ENCODE measurements around the gene TRIM2.
"Not testable (repeated sequence)": the region's sequence is repeated elsewhere in the genome, so short reads cannot be mapped to it uniquely, and the experiment has no call there.

The TRIM2 gene

DNA sequence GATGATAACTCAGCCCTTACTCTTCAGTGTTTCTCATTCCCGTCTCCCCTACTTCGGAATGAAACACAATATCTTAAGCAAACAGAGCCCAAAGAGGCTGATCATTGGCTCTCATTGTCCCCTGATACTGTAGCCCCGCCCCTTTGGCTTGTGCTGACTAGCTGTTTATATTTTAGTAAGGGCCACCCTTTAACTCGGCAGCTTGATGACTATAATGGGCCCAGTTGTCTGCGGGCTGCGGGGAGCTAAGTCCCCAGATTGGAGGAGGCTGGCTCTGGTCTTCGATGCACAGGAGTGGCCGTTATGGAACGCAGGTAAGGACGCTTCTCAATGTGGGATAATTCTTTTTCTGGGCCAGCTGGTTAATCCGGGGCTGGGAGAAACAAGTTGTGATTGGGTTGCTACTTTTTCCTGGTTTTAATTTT is at the start of gene TRIM2:
TSS of gene TRIM2 (plus strand) at position 197 of the 425 bp plus-strand sequence. CDS start at position 285, 88 bp downstream.
- H3K4me3 ChIP-seq (ENCODE audit: low read depth, low read length), result peak within 1 kb of the TSS; percentile 24

DNA sequence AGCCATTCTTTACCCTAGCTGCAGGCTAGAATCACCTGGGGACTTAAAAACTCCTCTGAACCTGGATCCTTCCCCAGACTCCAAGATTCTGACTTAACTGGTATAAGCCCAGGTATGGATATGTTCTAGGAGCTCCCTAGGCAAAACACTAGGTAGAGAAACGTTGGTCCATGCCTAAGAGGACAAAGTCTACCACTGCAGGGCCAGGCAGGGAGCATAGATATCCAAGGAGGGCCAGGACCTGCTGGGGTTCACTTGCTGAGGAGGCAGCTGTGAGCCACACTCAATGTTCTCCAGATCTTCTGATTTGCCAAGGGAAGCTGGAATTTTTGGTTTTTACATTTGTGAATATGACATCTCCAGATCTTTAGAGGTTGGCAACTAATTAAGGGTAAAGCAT is 48.6 kb upstream of the TRIM2 start:
- H3K4me3 ChIP-seq (ENCODE audit: low read depth, low read length), result no peak overlapping the region

DNA sequence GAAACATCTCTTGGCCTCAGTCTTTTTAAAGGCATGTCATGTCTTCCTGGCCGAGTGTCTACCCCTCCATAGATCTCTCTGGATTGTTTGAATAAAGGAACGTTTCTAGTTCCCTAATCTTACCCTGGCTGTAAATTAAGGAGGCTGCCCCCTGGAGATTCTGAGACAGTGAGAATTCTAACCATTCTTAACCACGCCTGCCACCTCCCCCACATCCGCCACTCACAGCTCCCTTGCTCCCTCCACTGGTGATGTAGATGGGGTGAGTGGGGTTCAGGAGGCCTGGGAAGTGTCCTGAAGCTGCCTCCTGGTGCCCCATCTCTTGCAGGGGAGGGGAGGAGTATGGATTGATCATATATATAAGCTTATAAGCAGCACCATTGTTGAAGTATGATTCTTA is 48.0 kb upstream of the TRIM2 start:
- no peak overlapping the region for H3K4me3 ChIP-seq (ENCODE audit: low read depth, low read length)

DNA sequence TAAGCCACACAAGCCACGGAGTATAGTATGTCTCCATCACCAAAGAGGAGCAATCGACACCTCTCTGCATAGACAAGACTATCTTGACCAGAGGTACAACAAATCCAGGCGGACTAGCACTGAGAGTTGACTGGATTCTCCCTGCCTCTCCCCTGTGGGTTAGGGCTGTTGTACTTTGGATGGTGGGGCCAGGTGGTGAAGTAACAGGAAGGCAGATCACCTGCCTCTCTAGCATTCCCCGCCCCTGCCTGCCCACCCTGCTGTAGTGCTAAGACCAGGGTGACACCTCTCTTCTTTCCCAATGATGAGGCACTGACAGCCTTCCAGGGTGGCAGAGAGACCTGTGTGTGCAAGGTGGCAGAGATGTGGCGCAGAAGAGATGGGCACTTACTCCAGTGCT is 47.5 kb upstream of the TRIM2 start:
- H3K4me3 ChIP-seq (ENCODE audit: low read depth, low read length), result no peak overlapping the region

DNA sequence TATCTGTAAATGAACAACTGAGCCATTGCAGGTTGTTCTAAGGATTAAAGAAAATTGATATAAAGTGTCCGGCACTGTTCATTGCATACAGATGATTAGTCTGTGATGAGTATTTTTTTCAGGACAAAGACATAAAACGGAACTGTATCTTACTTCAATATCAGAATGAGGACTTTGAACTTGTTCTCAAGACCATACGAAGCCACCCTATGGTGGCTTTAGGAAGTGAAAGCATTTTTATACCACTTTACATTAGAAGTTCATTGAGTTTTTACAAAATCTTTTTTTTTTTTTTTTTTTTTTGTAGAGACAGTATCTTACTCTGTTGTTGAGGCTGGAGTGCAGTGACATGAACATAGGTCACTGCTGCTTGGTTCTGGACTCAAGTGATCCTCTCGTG is 45.2 kb upstream of the TRIM2 start:
- H3K4me3 ChIP-seq (ENCODE audit: low read depth, low read length), result no peak overlapping the region

DNA sequence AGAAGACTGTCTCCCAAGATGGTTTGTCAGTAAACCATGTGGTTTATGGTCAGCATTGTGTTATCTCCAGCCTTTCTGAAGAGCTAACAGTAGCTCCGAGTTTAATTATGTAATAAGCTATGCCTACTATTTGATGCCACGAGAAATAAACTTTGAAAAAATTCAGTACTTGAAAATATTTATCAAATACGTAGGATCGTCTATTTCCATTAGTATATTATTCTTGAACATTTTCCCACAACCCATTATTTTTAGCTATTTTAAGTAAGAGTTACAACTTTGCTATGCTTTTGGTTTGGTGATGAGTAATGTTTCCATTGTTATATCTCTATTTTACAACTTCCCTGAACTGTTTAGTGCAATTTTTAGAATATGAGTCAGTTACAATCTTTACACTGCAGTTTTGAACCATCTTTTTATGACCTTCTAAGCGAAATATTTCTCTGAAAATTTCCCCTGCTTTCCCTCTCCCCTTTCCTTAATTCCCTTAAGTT is 44.5 kb upstream of the TRIM2 start:
- H3K4me3 ChIP-seq (ENCODE audit: low read depth, low read length), result no peak overlapping the region

DNA sequence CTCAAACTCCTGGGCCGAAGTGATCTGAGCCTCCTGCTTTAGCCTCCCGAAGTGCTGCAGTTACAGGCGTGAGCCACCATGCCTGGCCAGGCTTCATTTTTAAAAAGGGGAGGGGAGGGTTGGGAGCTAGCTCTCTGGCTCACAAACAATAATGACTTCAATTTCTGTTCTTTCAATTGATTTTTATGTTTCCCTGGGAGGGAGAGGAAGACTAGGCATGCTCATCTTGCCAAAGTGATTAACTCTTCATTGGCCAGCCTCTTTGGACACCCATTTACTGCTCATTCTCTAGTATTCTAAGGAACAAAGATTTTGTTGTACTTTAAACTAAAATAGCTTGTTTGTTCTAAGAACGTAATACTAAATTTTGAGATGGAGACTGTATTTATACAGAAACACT is 43.4 kb upstream of the TRIM2 start:
- H3K4me3 ChIP-seq (ENCODE audit: low read depth, low read length), result no peak overlapping the region

DNA sequence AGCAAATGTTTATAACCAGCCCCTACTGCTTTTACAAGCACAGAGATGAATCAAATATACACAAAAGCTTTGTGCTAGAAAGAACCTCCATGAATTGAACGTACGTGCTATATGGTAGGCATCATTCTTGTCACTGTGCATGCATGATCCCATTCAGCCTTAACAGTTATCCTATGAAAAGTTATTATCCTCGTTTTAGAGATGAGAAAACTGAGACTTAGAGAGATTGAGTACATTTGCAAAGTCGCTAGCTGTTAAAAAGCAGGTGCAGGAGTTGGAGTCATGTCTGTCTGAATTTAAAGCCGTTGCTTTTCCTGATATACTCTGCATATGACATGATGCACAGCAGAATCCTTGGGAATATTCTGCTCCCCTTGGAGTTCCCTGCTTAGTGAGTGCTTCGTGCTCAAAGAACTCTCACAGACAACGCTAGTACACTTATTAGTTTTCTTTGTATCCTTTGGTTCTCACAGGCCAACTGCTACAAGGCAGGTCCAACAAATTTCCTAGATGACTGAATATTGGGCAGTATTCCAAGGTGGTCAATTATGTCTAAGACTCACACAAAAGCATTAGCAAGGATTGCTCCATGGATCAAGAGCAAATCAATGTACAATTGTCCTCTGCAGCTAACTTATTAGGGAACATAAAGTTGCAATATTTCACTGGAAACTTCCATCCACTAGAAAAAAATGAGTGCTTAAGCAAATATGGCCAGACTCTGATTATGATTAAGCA is 42.8 kb upstream of the TRIM2 start:
- H3K4me3 ChIP-seq (ENCODE audit: low read depth, low read length), result no peak overlapping the region

DNA sequence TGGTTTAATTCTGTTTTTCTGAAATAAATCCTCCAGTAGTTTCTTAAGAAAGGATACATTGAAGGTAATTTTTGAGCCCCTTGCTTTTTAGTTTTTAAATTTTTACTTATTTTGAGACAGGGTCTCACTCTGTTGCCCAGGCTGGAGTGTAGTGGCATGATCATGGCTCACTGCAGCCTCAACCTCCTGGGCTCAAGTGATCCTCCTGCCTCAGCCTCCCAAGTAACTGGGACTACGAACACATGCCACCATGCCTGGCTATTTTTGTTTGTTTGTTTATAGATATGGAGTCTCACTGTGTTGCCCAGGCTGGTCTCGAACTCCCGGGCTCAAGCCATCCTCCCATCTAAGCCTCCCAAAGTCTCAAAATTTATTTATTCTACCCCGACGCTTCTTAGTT is 39.0 kb upstream of the TRIM2 start:
- H3K4me3 ChIP-seq (ENCODE audit: low read depth, low read length), result not testable (repeated sequence)

DNA sequence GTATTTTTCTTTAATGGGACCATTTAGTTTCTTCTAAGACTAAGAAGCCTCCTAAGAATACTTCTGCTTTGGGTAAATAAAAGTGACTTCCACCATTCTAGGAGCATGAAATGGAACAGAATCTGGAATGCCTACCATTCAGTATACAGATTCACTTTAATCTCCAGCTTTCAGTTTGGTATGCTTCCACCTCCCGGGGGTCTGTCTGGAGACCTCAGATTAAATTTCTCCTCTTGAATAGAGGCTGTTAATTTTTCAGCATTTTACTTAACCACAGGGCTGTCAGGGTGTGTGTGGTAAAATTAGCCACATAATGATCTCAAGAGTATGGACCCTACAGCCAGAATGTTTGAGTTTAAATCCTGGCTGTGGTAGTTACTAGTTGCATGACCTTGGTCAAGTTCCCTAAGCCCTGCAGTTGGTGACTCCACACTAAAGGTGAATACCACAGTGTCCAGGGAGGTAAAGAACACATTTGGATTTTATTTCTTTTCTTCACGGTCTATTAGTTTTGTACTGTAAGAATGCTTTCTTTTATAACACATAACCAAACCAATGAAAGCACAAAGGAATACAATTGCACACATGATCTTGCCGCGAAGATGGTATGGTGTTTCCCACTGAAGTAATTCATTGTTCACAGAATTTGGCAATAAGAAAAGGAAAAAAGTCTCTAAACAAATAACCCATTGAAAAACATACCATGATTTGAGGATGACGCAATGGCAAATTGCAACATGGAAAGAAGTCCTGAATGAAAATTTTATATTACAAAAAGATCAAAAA is 37.3 kb upstream of the TRIM2 start:
- H3K4me3 ChIP-seq (ENCODE audit: low read depth, low read length), result no peak overlapping the region

DNA sequence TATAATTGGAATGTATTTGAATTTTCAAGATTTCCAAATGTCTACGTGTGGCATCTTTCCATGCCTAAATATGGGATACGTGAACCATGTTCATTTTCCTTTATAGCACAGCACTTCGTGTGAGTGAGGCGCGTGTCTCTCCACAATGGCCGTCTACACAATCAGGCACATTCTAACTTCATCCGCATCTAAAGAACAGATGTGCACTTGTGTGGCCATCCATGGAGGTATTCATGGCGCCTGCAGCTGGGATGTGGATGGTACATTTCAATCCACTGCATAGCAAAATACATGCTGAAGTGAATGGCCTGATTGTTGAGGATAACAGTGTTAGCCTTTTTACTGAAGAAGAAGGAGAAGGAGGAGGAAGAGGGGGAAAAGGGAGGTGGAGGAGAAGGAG is 34.5 kb upstream of the TRIM2 start:
- H3K4me3 ChIP-seq (ENCODE audit: low read depth, low read length), result no peak overlapping the region

DNA sequence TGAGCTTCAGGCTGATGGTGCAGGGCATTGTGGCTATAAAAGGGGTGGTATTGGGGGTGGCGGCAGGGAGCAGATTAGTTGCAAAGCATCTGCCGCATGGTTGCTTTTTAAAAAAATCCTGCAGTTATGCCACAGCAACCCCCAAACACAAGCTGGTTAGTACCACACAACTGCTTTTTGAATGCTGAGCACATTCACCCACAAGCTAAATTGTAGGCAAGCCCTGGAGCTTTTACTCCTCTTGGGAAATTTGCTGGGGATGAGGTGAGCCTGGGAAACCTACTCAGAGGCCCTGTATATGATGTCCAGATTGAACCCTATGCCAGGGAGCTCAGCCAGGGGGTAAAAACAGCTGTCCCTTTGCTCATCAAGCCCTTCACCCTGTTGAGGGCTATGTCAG is 33.8 kb upstream of the TRIM2 start:
- no peak overlapping the region for H3K4me3 ChIP-seq (ENCODE audit: low read depth, low read length)

DNA sequence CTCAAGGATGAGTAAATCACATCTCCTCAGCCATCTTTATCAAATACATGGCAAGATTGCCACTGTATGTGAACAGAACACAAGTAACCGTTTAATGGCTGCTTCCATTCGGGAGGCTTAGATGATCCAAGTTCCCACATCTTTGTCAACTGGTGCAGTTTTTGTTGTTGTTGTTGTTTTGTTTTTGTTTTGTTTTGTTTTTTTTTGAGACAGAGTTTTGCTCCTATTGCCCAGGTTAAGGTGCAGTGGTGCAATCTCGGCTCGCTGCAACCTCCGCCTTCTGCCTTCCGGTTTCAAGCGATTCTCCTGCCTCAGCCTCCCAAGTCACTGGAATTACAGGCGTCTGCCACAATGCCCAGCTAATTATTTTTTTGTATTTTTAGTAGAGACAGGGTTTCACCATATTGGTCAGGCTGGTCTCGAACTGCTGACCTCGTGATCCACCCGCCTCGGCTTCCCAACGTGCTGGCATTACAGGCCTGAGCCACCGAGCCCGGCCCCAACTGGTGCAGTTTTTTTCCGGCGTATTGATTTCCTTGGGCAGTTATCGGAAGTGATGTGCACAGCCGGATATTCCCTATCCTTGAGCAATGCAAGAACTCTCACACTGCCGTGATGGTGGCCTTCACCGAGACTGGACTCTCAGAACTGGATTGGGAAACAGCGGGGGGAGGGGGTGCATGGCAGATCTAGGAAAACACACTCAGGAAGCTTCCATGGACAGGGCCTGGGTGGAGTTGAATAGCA is 29.2 kb upstream of the TRIM2 start:
- H3K4me3 ChIP-seq (ENCODE audit: low read depth, low read length), result no peak overlapping the region

DNA sequence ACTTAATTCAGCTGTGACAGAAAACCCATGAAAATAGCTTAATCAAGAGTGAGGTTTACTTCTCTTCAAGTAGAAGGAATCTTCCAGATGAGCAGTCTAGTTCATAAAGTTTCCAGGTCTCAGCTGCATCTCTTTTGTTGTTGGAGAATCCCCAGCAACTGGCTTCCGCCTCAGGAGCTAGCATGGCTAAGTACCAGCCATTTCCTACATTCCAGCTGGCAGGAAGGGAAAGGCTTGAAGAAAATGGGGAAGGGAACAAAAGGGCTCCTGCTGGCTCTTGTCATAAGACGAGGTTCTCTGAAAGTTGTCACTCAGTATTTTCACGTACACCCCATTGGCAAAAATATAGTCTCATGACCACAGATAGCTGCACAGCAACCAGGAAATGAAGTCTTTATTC is 27.3 kb upstream of the TRIM2 start:
- H3K4me3 ChIP-seq (ENCODE audit: low read depth, low read length), result no peak overlapping the region

DNA sequence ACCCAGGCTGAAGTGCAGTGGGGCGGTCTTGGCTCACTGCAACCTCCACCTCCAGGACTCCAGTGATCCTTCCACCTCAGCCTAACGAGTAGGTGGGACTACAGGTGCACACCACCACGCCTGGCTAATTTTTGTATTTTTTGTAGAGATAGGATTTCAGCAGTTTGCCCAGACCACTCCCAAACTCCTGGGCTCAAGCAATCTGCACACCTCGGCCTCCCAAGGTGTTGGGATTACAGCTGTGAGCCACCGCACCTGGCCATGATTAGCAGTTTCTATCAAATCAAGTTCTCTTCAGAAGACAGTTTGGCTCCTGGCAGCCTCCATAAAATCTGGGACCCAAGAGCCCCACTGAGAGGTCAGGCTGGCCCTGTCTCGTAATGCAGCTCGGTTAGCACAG is 26.4 kb upstream of the TRIM2 start:
- H3K4me3 ChIP-seq (ENCODE audit: low read depth, low read length), result no peak overlapping the region

DNA sequence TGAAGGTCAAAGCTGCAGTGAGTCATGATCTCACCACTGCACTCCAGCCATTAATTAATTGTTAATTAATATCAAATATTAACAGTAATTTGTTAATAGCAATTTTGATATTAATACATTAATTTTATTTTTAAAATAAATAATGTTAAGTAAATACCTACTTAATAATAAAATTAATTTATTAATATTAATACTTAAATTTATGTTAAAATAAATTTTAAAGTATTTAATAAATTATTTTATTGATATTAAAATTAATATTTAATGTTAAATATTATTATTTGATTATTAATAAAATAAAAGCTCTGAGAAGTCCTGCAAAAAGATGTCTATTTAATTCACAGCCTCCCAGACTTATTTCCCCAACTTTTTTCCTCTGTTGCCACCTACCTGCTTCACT is 25.1 kb upstream of the TRIM2 start:
- no peak overlapping the region for H3K4me3 ChIP-seq (ENCODE audit: low read depth, low read length)

DNA sequence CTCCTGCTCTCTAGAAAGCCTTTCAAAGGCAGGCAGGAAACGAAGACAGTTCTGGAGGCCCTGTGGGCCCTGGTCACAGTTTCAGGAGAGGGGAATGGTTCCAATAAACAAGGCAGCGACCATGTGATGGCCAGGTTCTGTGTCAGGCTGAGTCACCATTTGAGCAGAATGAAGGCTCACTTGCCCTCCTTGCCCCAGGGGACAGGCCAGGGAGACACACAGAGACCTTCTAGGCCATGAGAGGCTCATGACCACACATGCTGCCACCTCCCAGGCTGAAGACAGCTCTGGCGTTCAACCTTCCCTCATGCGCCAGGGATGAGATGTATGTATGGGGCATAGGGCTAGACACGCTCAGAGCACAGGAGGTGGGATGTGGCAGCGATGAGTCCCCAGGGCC is 22.9 kb upstream of the TRIM2 start:
- H3K4me3 ChIP-seq (ENCODE audit: low read depth, low read length), result no peak overlapping the region

DNA sequence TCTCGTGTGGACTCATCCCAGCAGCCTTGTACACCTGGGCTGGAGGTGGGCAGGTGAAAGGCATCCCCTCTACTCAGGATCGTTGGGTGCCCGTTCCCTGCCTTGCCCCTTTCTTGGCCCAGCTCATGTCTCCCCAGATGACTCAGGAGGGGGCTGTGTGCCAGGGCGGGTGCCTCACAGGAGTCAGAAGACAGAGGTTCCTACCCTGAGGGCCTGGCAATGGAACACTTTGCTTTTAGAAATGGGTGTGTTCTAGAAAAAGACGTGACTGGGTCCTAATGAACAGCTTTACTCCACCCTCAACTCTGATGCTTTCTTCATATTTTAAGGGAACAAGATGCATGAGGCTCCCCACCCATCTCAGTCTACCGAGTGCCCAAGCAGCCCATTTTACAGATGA is 22.5 kb upstream of the TRIM2 start:
- H3K4me3 ChIP-seq (ENCODE audit: low read depth, low read length), result no peak overlapping the region

DNA sequence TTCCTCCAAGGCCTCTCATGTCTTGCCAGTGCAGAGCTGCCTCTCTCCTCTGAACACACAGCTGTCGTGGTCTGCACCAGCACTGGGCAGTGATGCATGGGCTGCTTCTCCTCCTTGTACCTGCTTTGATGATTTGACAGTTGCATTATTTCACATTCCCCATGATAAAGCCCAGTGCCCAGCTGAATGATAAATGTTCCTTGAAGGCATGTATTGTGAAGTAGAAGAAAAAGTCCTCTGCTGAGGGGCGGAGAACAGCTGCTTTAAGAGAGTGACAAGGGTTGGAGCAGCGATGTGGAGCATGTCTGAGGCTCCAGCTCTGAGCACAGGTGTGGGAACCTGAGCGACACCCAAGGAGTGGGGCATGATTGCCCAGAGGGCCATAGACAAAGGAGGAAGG is 21.1 kb upstream of the TRIM2 start:
- no peak overlapping the region for H3K4me3 ChIP-seq (ENCODE audit: low read depth, low read length)

DNA sequence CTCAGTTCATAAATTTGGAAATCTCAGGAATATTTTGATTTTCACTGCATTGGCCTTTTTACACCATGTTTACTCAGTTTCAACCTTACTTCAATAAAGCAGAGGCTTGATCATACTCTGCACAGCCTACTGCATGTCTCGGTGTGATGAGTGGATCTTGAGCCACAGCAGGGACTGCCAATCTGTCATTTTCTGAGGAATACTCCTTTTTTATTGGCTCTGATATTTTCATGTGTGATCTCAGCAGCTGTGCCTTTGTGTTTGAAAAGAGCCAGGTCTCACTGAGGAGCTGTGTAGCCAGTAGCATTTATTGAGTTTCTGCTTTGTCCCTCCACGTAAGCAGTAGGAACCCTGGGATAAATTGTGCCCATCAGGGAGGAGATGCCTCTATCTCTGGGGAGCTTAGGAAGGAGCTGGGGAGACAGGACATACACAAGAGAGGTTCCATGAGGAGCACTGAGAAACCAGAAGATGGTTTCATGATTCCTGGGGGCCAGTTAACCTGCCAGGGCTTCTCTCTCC is 18.9 kb upstream of the TRIM2 start:
- H3K4me3 ChIP-seq (ENCODE audit: low read depth, low read length), result no peak overlapping the region

DNA sequence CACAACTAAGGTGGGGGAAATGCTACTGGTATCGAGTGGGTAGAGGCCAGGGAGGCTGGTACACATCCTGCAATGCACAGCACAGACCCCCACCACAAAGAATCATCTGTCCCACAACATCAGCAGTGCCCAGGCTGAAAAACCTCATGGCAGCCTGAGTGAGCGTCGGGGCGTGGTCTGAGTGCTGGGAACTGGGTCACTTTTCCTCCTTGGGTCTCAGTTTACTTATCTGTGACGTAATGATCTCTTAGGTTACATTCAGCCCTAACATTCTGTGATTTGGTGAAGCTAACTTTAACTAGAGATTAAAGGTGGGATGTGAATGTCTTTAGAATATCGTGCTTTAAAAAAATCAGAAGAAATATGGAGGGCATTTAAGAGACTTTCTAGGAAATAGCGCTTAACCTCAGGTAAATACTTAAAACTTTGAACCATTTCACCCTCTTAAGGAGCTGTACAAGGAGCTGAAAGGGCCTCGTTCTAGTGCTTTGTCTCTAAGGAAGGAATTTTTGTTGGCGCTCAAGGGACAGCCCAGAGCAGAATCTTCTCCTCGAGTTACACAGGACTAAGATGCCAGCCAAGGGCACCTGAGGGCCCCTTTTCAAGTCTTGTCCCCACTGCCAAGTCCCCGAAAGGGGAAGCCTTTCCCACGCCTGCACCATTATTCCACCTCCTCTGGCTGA is 18.1 kb upstream of the TRIM2 start:
- no peak overlapping the region for H3K4me3 ChIP-seq (ENCODE audit: low read depth, low read length)
